PFSK-1 (cell line): ENCODE results near the gene CCDC136.

Source experiments
- FOXP2 ChIP-seq: optimal IDR thresholded peaks from 2 replicates; pipeline ENCODE3; 2011; ENCODE audit warnings: borderline replicate concordance, control low read depth, inconsistent platforms; ENCODE audit not compliant: insufficient read depth; ENCODE audit errors: extremely low read length, extremely low read depth
- POLR2AphosphoS5 ChIP-seq: IDR thresholded peaks from 2 replicates; pipeline ENCODE4 v1.6.1; 2012; ENCODE audit warnings: low read depth, mild to moderate bottlenecking, control low read depth, low read length, moderate library complexity
- SIN3A ChIP-seq: IDR thresholded peaks from 2 replicates; pipeline ENCODE4 v1.6.1; 2012; ENCODE audit warnings: mild to moderate bottlenecking, low read length, moderate library complexity, borderline replicate concordance; ENCODE audit not compliant: insufficient read depth
- TAF1 ChIP-seq: IDR thresholded peaks from 2 replicates; pipeline ENCODE4 v1.6.1; 2012; ENCODE audit warnings: low read length, control low read depth, borderline replicate concordance; ENCODE audit not compliant: insufficient read depth
- TF ChIP-seq, protein P1 (sequence below), 2 experiments: IDR thresholded peaks; 2 replicates each; pipeline versions ENCODE4 v1.6.1 to v1.8.0; 2011 to 2012; ENCODE audit warnings: low read depth in 2 of 2, low read length in 2 of 2, control low read depth in 1 of 2, inconsistent platforms in 1 of 2, mild to moderate bottlenecking in 1 of 2, moderate library complexity in 1 of 2; ENCODE audit not compliant: insufficient read depth in 1 of 2

CCDC136 gene

DNA sequence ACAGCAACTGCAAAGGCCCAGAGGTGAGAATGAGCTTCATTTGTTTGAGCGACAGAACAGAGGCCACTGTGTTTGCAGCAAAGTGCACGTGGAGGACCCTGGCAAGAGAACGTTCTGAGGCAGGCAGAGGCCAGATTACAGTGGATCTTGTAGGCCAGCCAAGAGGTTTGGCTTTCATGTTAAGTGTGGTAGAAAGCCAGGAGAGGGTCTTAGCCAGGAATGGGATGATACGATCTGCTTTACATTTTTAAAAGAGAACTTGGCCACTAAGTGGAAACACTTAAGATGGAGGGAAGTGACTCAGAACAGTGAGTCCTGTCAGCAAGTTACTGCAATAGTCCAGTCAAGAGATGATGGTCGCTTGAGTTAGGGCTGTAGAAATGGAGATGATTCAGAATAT lies 4.6 kb downstream of the CCDC136 start:
- TF ChIP-seq FOXP2 = no peak
- no peak for TF ChIP-seq POLR2AphosphoS5
- no peak for TF ChIP-seq SIN3A
- TF ChIP-seq, protein P1, sequence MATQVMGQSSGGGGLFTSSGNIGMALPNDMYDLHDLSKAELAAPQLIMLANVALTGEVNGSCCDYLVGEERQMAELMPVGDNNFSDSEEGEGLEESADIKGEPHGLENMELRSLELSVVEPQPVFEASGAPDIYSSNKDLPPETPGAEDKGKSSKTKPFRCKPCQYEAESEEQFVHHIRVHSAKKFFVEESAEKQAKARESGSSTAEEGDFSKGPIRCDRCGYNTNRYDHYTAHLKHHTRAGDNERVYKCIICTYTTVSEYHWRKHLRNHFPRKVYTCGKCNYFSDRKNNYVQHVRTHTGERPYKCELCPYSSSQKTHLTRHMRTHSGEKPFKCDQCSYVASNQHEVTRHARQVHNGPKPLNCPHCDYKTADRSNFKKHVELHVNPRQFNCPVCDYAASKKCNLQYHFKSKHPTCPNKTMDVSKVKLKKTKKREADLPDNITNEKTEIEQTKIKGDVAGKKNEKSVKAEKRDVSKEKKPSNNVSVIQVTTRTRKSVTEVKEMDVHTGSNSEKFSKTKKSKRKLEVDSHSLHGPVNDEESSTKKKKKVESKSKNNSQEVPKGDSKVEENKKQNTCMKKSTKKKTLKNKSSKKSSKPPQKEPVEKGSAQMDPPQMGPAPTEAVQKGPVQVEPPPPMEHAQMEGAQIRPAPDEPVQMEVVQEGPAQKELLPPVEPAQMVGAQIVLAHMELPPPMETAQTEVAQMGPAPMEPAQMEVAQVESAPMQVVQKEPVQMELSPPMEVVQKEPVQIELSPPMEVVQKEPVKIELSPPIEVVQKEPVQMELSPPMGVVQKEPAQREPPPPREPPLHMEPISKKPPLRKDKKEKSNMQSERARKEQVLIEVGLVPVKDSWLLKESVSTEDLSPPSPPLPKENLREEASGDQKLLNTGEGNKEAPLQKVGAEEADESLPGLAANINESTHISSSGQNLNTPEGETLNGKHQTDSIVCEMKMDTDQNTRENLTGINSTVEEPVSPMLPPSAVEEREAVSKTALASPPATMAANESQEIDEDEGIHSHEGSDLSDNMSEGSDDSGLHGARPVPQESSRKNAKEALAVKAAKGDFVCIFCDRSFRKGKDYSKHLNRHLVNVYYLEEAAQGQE (IDR thresholded peaks at IDR 0.05; ENCODE audit: insufficient read depth in 1 of 2, low read depth in 2 of 2, low read length in 2 of 2) = no peak
- no peak for TF ChIP-seq TAF1

DNA sequence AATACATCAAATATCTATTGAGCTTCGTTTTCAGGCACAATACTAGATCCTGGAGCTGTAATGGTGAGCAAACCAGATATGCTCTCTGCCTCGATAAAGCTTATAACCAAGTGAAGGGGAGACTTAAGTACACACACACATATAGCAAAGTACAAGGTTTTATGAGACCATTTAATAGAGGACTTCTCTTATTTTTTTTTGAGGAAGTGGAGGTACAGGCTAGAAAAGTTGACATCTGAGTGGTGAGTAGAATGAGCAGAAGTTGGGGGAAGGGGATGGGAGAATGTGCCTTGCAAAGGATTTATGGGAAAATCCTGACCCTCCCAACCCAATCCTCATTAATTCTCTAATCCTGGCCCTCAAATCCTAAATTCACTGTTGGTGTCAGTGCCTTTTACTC lies 7.7 kb downstream of the CCDC136 start:
- TF ChIP-seq, protein P1 (IDR thresholded peaks at IDR 0.05; ENCODE audit: insufficient read depth in 1 of 2, low read depth in 2 of 2, low read length in 2 of 2) = no peak
- TF ChIP-seq SIN3A (no peak), TAF1 (no peak), FOXP2 (no peak), POLR2AphosphoS5 (no peak)

DNA sequence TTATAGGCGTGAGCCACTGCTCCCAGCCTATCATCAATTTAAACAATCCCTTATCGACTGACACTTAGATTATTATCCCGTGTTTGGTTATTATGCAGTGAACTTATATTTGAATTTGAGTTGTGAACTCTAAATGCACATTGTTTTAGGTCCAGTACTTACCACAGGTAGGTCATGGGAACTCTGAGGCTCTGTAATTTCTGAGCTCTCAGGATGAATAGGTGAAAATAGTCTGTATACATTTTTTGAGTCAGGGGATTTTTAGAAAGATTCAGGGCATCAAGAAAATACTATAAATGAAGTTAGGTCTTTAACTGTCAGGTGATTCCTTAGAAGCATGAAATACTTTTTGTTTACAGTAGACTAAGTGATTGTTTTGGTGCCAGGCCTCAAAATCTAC lies 8.8 kb downstream of the CCDC136 start:
- TF ChIP-seq POLR2AphosphoS5 = no peak
- no peak for TF ChIP-seq SIN3A
- TF ChIP-seq, protein P1 (IDR thresholded peaks at IDR 0.05; ENCODE audit: insufficient read depth in 1 of 2, low read depth in 2 of 2, low read length in 2 of 2) = no peak
- no peak for TF ChIP-seq FOXP2
- no peak for TF ChIP-seq TAF1

DNA sequence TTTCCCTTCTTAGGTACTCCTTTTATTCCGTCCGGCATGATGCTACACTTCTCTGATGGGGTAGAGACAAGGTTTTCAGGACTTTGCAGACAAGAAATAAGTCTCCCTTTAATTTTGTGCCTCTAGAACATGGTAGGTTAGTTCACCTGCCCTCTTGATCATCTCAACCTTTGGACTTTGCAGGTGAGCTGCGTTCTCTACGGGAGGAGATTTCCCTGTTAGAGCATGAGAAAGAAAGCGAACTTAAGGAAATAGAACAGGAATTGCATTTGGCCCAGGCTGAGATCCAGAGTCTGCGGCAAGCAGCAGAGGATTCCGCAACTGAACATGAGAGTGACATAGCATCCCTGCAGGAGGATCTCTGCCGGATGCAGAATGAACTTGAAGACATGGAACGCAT lies 9.2 kb downstream of the CCDC136 start:
- TF ChIP-seq TAF1 = no peak
- TF ChIP-seq POLR2AphosphoS5 = no peak
- no peak for TF ChIP-seq SIN3A
- TF ChIP-seq, protein P1 (IDR thresholded peaks at IDR 0.05; ENCODE audit: insufficient read depth in 1 of 2, low read depth in 2 of 2, low read length in 2 of 2) = no peak
- TF ChIP-seq FOXP2 = no peak

DNA sequence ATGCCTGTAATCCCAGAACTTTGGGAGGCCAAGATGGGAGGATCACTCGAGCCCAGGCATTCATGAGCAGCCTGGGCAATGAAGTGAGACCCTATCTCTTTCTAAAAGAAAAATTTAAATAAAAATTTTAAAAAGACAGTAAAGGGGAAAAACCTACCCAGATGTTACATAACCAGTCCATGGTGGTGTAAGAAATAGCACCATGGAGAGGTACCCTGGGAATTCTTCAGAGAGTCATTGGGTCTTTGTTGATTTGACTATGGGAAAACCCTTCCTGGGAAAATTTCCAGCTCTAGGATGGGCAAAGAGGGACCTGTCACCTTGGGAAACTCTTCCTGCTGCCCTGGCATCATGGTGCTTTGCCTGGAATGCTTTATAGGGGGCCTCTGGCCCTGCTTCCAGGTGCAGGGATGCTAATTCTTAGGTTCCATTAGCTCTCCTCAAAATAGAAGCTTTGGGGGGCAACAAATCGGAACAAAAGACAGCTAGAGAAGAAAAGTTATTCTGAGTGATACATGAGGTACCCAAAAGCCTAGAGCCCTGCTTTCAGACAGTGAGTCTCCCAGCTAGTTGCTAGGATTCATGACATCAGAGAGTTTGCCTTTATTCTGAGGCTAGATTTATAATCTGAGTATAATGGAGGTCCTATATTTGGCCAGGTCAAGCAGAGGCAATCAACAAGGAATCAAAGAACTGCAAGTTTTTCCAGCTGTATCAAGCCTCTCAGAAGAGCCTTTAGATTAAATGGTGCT lies 10.1 kb downstream of the CCDC136 start:
- no peak for TF ChIP-seq SIN3A
- TF ChIP-seq, protein P1 (IDR thresholded peaks at IDR 0.05; ENCODE audit: insufficient read depth in 1 of 2, low read depth in 2 of 2, low read length in 2 of 2) = 0 out of 4 replicates have a peak, but pooled peaks of 1 of the 2 experiments have one; percentile 48
